Panc1 (cell line): ENCODE data around the gene SYAP1.

Source experiments
- POLR2AphosphoS5 ChIP-seq: IDR thresholded peaks from 2 replicates; pipeline ENCODE4 v1.6.1; 2012; ENCODE audit warnings: mild to moderate bottlenecking, low read depth, low read length, moderate library complexity
- SIN3A ChIP-seq: IDR thresholded peaks from 2 replicates; pipeline ENCODE4 v1.6.1; 2012; ENCODE audit warnings: low read depth, mild to moderate bottlenecking, low read length, moderate library complexity, borderline replicate concordance; ENCODE audit not compliant: insufficient read depth
- TF ChIP-seq, protein P1 (sequence below): fragments of 450-650 bp; IDR thresholded peaks from 2 replicates; pipeline ENCODE4 v1.5.1; 2017; ENCODE audit warnings: mild to moderate bottlenecking
- TF ChIP-seq, protein P2 (sequence below), 2 experiments: IDR thresholded peaks; 2 replicates each; pipeline ENCODE4 v1.6.1; 2011 to 2012; ENCODE audit warnings: low read depth in 2 of 2, control low read depth in 1 of 2, low read length in 1 of 2, mild to moderate bottlenecking in 1 of 2, moderate library complexity in 1 of 2; ENCODE audit not compliant: insufficient read depth in 1 of 2

- TF ChIP-seq, protein P1, sequence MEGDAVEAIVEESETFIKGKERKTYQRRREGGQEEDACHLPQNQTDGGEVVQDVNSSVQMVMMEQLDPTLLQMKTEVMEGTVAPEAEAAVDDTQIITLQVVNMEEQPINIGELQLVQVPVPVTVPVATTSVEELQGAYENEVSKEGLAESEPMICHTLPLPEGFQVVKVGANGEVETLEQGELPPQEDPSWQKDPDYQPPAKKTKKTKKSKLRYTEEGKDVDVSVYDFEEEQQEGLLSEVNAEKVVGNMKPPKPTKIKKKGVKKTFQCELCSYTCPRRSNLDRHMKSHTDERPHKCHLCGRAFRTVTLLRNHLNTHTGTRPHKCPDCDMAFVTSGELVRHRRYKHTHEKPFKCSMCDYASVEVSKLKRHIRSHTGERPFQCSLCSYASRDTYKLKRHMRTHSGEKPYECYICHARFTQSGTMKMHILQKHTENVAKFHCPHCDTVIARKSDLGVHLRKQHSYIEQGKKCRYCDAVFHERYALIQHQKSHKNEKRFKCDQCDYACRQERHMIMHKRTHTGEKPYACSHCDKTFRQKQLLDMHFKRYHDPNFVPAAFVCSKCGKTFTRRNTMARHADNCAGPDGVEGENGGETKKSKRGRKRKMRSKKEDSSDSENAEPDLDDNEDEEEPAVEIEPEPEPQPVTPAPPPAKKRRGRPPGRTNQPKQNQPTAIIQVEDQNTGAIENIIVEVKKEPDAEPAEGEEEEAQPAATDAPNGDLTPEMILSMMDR: no peak
- TF ChIP-seq, protein P2, sequence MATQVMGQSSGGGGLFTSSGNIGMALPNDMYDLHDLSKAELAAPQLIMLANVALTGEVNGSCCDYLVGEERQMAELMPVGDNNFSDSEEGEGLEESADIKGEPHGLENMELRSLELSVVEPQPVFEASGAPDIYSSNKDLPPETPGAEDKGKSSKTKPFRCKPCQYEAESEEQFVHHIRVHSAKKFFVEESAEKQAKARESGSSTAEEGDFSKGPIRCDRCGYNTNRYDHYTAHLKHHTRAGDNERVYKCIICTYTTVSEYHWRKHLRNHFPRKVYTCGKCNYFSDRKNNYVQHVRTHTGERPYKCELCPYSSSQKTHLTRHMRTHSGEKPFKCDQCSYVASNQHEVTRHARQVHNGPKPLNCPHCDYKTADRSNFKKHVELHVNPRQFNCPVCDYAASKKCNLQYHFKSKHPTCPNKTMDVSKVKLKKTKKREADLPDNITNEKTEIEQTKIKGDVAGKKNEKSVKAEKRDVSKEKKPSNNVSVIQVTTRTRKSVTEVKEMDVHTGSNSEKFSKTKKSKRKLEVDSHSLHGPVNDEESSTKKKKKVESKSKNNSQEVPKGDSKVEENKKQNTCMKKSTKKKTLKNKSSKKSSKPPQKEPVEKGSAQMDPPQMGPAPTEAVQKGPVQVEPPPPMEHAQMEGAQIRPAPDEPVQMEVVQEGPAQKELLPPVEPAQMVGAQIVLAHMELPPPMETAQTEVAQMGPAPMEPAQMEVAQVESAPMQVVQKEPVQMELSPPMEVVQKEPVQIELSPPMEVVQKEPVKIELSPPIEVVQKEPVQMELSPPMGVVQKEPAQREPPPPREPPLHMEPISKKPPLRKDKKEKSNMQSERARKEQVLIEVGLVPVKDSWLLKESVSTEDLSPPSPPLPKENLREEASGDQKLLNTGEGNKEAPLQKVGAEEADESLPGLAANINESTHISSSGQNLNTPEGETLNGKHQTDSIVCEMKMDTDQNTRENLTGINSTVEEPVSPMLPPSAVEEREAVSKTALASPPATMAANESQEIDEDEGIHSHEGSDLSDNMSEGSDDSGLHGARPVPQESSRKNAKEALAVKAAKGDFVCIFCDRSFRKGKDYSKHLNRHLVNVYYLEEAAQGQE (IDR thresholded peaks at IDR 0.05; ENCODE audit: insufficient read depth in 1 of 2, low read depth in 2 of 2, low read length in 1 of 2): no peak
- 0 out of 2 replicates have a peak, but pooled peaks have one; percentile 19 for TF ChIP-seq SIN3A
- TF ChIP-seq POLR2AphosphoS5: no peak
Observed at GRCh38 chrX:16786791-16787735, 67.7 kb downstream of the SYAP1 start.
